SK-N-SH (cell line): Measurements from ENCODE around the gene PLCZ1. TPM values are rescaled to one million over a fixed set of nuclear protein-coding genes. Genes with fewer than 3 reads are reported as not detected.

ENCODE experiments used
- CTCF ChIA-PET: fragments of 300-600, 350-600 bp; formaldehyde crosslinking; extraction: SDS; loops from one replicate; lab custom pipeline; 2021; lab: Yijun Ruan, JAX
- POLR2A ChIA-PET: fragments of 350-600 bp; sonication (Branson Sonifier 250); formaldehyde crosslinking; extraction: SDS; loops from one replicate; lab custom pipeline; 2020; ENCODE audit warnings: antibody characterized with exemption, inconsistent platforms; lab: Yijun Ruan, JAX
- DNase-seq: peaks from one replicate; pipeline ENCODE4 v3.0.0; 2012
- H2AFZ ChIP-seq: fragments of 200-600 bp; sonication (generic); 2 replicates; pipeline ENCODE4 v1.8.1; 2016; ENCODE audit warnings: antibody characterized with exemption, mild to moderate bottlenecking, low read depth
- H3F3A ChIP-seq: fragments of 200-600 bp; sonication (generic); replicated peaks from 2 replicates; pipeline ENCODE3; 2016; ENCODE audit warnings: antibody characterized with exemption, mild to moderate bottlenecking; ENCODE audit not compliant: insufficient read depth
- H3K27ac ChIP-seq, 2 experiments: fragments of 200-500 bp in 1 of 2; fragments of 200-600 bp in 1 of 2; sonication (Bioruptor generic) in 1 of 2; sonication (generic), shearing (Covaris generic) in 1 of 2; 2 replicates each; pipeline versions ENCODE4 v1.5.1 to v1.6.1; 2014 to 2016; ENCODE audit warnings: low read depth in 2 of 2, inconsistent platforms in 1 of 2, low read length in 1 of 2, mild to moderate bottlenecking in 1 of 2, mixed read lengths in 1 of 2
- H3K27me3 ChIP-seq: fragments of 200-600 bp; sonication (generic), shearing (Covaris generic); 2 replicates; pipeline ENCODE4 v1.6.1; 2016; ENCODE audit warnings: mixed run types; ENCODE audit not compliant: insufficient read depth
- H3K36me3 ChIP-seq, 2 experiments: fragments of 200-500 bp in 1 of 2; fragments of 200-600 bp in 1 of 2; sonication (Bioruptor generic) in 1 of 2; sonication (generic) in 1 of 2; replicated peaks in 1 of 2; 2 replicates each; pipeline versions ENCODE3 to v1.5.1; 2014 to 2016; ENCODE audit warnings: low read length in 1 of 2, mild to moderate bottlenecking in 1 of 2; ENCODE audit not compliant: insufficient read depth in 2 of 2, control insufficient read depth in 1 of 2
- H3K4me1 ChIP-seq, 2 experiments: fragments of 200-500 bp in 1 of 2; fragments of 200-600 bp in 1 of 2; sonication (Bioruptor generic) in 1 of 2; sonication (generic), shearing (Covaris generic) in 1 of 2; 2 replicates each; pipeline versions ENCODE4 v1.5.1 to v1.6.1; 2014 to 2016; ENCODE audit warnings: low read depth in 1 of 2, low read length in 1 of 2, mixed run types in 1 of 2; ENCODE audit not compliant: insufficient read depth in 2 of 2, control insufficient read depth in 1 of 2
- H3K4me2 ChIP-seq: fragments of 200-600 bp; sonication (generic), shearing (Covaris generic); 2 replicates; pipeline ENCODE4 v1.6.1; 2017; ENCODE audit warnings: mixed run types
- H3K4me3 ChIP-seq, 2 experiments: fragments of 200-500 bp in 1 of 2; fragments of 200-600 bp in 1 of 2; sonication (Bioruptor generic) in 1 of 2; sonication (generic), shearing (Covaris generic) in 1 of 2; 2 replicates each; pipeline versions ENCODE4 v1.5.1 to v1.8.1; 2014 to 2016; ENCODE audit warnings: low read depth in 2 of 2, inconsistent platforms in 1 of 2, low read length in 1 of 2, mild to moderate bottlenecking in 1 of 2, mixed read lengths in 1 of 2, moderate library complexity in 1 of 2
- H3K79me2 ChIP-seq: fragments of 200-600 bp; sonication (generic); 2 replicates; pipeline ENCODE4 v1.8.1; 2017; ENCODE audit warnings: mild to moderate bottlenecking; ENCODE audit not compliant: insufficient read depth
- H3K9ac ChIP-seq: fragments of 200-600 bp; sonication (generic); 2 replicates; pipeline ENCODE4 v1.6.1; 2017; ENCODE audit warnings: mixed run types
- H3K9me2 ChIP-seq: fragments of 200-600 bp; sonication (generic); 2 replicates; pipeline ENCODE4 v1.6.1; 2017; ENCODE audit warnings: mixed run types
- H3K9me3 ChIP-seq: fragments of 200-600 bp; sonication (generic); 2 replicates; pipeline ENCODE4 v1.6.1; 2017; ENCODE audit warnings: mixed run types, mild to moderate bottlenecking, moderate library complexity
- H4K20me1 ChIP-seq: fragments of 200-600 bp; sonication (generic); 2 replicates; pipeline ENCODE4 v1.6.1; 2017; ENCODE audit warnings: mild to moderate bottlenecking, mixed run types; ENCODE audit not compliant: insufficient read depth
- ELF1 ChIP-seq: IDR thresholded peaks from 2 replicates; pipeline ENCODE4 v1.4.0; 2012
- EP300 ChIP-seq, 2 experiments: IDR thresholded peaks; 2 replicates each; pipeline versions ENCODE4 v1.4.0 to v1.6.1; 2012; ENCODE audit warnings: borderline replicate concordance in 1 of 2, low read depth in 1 of 2, low read length in 1 of 2
- FOSL2 ChIP-seq: IDR thresholded peaks from 2 replicates; pipeline ENCODE4 v1.4.0; 2012; ENCODE audit warnings: low read depth, mild to moderate bottlenecking, moderate library complexity, borderline replicate concordance
- FOXJ3 ChIP-seq: sonication (generic); formaldehyde crosslinking; IDR thresholded peaks from 2 replicates; pipeline ENCODE4 v1.5.1; 2020; ENCODE audit warnings: mild to moderate bottlenecking, missing genetic modification reagents
- GABPA ChIP-seq: IDR thresholded peaks from 2 replicates; pipeline ENCODE4 v1.4.0; 2012; ENCODE audit warnings: low read depth, mild to moderate bottlenecking
- GATA2 ChIP-seq: sonication (generic); formaldehyde crosslinking; IDR thresholded peaks from 2 replicates; pipeline ENCODE4 v1.5.0; 2020; ENCODE audit warnings: mild to moderate bottlenecking, missing genetic modification reagents
- IRF3 ChIP-seq: fragments of 150-350 bp; IDR thresholded peaks from 2 replicates; pipeline ENCODE4 v1.6.1; 2016; ENCODE audit warnings: mild to moderate bottlenecking, low read depth, low read length
- MAX ChIP-seq: IDR thresholded peaks from 2 replicates; pipeline ENCODE4 v1.4.0; 2012; ENCODE audit warnings: low read depth
- MEF2A ChIP-seq: IDR thresholded peaks from 2 replicates; pipeline ENCODE4 v1.4.0; 2012; ENCODE audit warnings: low read depth, borderline replicate concordance
- NFIC ChIP-seq: IDR thresholded peaks from 2 replicates; pipeline ENCODE4 v1.4.0; 2012; ENCODE audit warnings: borderline replicate concordance
- RAD21 ChIP-seq: IDR thresholded peaks from 2 replicates; pipeline ENCODE4 v1.6.1; 2012; ENCODE audit warnings: mild to moderate bottlenecking, low read length
- RCOR1 ChIP-seq: fragments of 150-350 bp; IDR thresholded peaks from 2 replicates; pipeline ENCODE4 v1.6.1; 2017; ENCODE audit warnings: antibody characterized with exemption, low read length
- RXRA ChIP-seq: IDR thresholded peaks from 2 replicates; pipeline ENCODE4 v1.4.0; 2012; ENCODE audit warnings: low read depth, mild to moderate bottlenecking, borderline replicate concordance
- SIN3A ChIP-seq: IDR thresholded peaks from 2 replicates; pipeline ENCODE4 v1.6.1; 2012; ENCODE audit warnings: low read depth, mild to moderate bottlenecking, low read length, moderate library complexity, borderline replicate concordance
- SMC3 ChIP-seq: IDR thresholded peaks from 2 replicates; pipeline ENCODE4 v1.6.1; 2012; ENCODE audit warnings: low read depth, low read length, improper control_type of control experiment
- TAF1 ChIP-seq: IDR thresholded peaks from 2 replicates; pipeline ENCODE4 v1.6.1; 2012; ENCODE audit warnings: low read depth, mild to moderate bottlenecking, low read length, moderate library complexity, borderline replicate concordance
- TEAD4 ChIP-seq: IDR thresholded peaks from 2 replicates; pipeline ENCODE4 v1.4.0; 2012; ENCODE audit warnings: mild to moderate bottlenecking, borderline replicate concordance; ENCODE audit not compliant: insufficient read depth
- YY1 ChIP-seq: IDR thresholded peaks from 2 replicates; pipeline ENCODE4 v1.4.0; 2012; ENCODE audit warnings: low read depth, mild to moderate bottlenecking
- WGBS: methylation state at CpG from one replicate; pipeline ENCODE4 v1.1.6; 2017; ENCODE audit warnings: low lambda C conversion rate; 5-methylcytosine and 5-hydroxymethylcytosine counted together
- polyA plus RNA-seq, 3 experiments: library from polyadenylated mRNA; depleted of rRNA; stranded (reverse); fragments of >200 nt; gene quantifications; 2 replicates each; pipeline ENCODE4 v1.2.3, GENCODE V29; 2012
- TF ChIP-seq, protein P1 (sequence below): IDR thresholded peaks from 2 replicates; pipeline ENCODE4 v1.6.1; 2012; ENCODE audit warnings: mild to moderate bottlenecking, low read depth, low read length, moderate library complexity

The PLCZ1 gene
- polyA plus RNA-seq, 1 of the 3 experiments (the other 2 are of a cell fraction): 0.15 TPM

DNA sequence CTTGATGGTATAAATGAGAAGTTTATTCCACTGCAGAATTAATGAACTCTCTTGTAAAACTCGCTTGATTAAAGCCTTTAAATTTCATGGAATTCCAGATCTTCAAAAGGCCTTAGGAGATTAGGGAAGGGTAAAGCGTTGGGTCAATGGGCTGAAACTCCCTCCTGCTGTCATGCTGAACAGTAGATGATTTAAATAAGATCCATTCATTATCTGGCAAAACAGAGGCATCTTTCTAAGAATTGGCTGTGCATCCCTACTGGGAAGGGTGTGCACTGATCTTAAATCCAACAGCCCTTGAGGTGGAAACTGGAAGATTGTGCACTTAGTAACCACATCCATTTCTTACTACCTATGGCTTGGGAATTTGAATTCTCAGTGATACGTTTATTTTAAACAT is 56.0 kb downstream of the PLCZ1 start:
- Histone ChIP-seq H3K36me3 (no peaks in the 10 kb centered on the region), H3F3A (no peaks in the 10 kb centered on the region), H4K20me1 (no peaks in the 10 kb centered on the region), H3K4me2 (no peak overlapping the region), H3K79me2 (no peaks in the 10 kb centered on the region), H2AFZ (no peak overlapping the region), H3K4me3 (no peak overlapping the region), H3K27ac (no peak overlapping the region), H3K9me3 (no peaks in the 10 kb centered on the region; the same call in 1 of the 2 replicates), H3K9ac (no peak overlapping the region), H3K9me2 (no peaks in the 10 kb centered on the region), H3K27me3 (no peaks in the 10 kb centered on the region), H3K4me1 (no peaks in the 10 kb centered on the region)
- WGBS: 37% methylated on average over 3 of the region's 3 CpGs
- DNase-seq: no peak
- CTCF ChIA-PET: no interaction called here
- POLR2A ChIA-PET: no interaction called here
- TF ChIP-seq FOSL2 (no peak), MEF2A (no peak), SMC3 (no peak), GABPA (no peak), RCOR1 (no peak), RAD21 (no peak), FOXJ3 (CRISPR knock-in tag) (no peak), RXRA (no peak), YY1 (no peak), SIN3A (no peak), ELF1 (no peak), IRF3 (no peak), GATA2 (CRISPR knock-in tag) (no peak), TEAD4 (no peak), EP300 (IDR thresholded peaks at IDR 0.05; ENCODE audit: borderline replicate concordance in 1 of 2, low read depth in 1 of 2, low read length in 1 of 2) (no peak), TAF1 (no peak), MAX (no peak), NFIC (no peak)
- TF ChIP-seq, protein P1, sequence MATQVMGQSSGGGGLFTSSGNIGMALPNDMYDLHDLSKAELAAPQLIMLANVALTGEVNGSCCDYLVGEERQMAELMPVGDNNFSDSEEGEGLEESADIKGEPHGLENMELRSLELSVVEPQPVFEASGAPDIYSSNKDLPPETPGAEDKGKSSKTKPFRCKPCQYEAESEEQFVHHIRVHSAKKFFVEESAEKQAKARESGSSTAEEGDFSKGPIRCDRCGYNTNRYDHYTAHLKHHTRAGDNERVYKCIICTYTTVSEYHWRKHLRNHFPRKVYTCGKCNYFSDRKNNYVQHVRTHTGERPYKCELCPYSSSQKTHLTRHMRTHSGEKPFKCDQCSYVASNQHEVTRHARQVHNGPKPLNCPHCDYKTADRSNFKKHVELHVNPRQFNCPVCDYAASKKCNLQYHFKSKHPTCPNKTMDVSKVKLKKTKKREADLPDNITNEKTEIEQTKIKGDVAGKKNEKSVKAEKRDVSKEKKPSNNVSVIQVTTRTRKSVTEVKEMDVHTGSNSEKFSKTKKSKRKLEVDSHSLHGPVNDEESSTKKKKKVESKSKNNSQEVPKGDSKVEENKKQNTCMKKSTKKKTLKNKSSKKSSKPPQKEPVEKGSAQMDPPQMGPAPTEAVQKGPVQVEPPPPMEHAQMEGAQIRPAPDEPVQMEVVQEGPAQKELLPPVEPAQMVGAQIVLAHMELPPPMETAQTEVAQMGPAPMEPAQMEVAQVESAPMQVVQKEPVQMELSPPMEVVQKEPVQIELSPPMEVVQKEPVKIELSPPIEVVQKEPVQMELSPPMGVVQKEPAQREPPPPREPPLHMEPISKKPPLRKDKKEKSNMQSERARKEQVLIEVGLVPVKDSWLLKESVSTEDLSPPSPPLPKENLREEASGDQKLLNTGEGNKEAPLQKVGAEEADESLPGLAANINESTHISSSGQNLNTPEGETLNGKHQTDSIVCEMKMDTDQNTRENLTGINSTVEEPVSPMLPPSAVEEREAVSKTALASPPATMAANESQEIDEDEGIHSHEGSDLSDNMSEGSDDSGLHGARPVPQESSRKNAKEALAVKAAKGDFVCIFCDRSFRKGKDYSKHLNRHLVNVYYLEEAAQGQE: no peak
